ENCODE results near the gene MED17.

DNA sequence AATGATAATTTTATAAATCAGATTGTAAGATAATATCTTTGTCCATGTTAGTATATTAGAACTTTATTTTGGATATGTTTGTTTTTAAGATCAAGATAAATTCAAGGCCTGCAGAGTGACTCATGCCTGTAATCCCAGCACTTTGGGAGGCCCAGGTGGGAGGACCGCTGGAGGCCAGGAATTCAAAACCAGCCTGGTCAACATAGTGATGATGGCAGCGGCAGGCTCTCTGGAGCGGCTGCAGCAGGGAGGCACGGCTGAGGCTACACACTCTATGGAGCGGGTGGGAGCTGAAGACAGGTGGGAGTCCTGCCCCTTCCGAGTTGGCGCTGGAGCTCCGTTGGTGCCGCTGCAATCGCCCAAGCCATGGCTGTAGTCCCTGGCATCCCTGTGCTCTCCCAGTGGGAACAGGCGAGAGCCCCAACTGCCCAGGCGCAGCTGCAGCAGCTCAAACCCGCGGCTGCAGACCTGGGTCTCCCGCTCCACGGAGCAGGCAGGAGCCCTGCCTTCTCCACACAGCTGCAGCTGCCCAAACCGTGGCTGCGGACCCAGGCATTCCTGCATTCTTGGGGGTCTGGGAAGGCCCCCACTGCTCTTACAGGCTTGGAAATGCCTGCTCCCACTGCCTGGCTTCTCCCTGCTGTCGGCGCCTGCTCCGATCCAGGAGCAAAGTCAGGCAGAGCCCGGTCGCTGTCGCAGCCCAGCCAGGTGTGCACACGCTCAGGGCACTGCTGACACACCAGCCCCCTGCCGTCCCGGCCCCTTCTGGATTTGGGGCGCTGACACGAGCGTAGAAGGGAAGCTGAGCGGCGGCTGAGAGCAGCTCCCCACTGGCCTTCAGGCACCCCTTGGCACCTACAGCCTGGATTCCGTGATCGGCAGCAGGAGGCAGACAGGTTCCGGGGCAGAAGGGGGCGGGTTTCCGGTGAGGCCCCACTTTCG is 25.9 kb upstream of the MED17 start:
- TF ChIP-seq CTCF (conservative IDR thresholded peaks at IDR 0.05; ENCODE audit: low read depth, low read length) (no peak), EZH2 (IDR thresholded peaks at IDR 0.05; ENCODE audit: borderline replicate concordance, low read depth, low read length, poor library complexity, severe bottlenecking) (no peak)
